HG03575 (cell line): ENCODE measurements around the gene MLYCD.

Experiments used
- ATAC-seq: cut with Tn5 transposase; IDR thresholded peaks from one replicate; pipeline ENCODE4 v1.9.1; 2021; ENCODE audit not compliant: unreplicated experiment, insufficient number of reproducible peaks, low FRiP score; ENCODE audit errors: extremely low read depth

Gene MLYCD

GRCh38 chr16:83895243-83895642 is 3.7 kb upstream of the MLYCD start:
- no peak for ATAC-seq

DNA sequence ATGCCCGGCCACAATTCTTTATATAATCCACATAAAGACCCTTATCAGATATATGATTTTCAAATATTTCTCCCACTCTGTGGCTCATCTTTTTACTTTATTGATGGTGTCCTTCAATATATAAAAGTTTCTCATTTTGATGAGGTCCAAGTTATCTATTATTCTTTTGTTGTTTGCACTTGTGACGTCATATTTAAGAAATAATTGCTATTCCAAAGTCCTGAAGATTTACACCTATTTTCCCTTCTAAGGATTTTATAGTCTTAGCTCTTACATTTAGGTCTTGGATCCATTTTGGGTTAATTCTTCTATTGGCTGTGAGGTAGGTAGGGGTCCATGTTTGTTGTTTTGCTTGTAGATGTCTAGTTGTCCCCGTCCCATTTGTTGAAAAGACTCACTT is 3.0 kb upstream of the MLYCD start:
- no peak for ATAC-seq

- ATAC-seq, result no peak
Measured at GRCh38 chr16:83899272-83899897, 470 bp downstream of the MLYCD start.

GRCh38 chr16:83899978-83900377 is 1.1 kb downstream of the MLYCD start:
- ATAC-seq, result no peak

- ATAC-seq, result no peak
Measured at GRCh38 chr16:83900571-83900970, 1.7 kb downstream of the MLYCD start.

- ATAC-seq, result no peak
Measured at GRCh38 chr16:83901101-83901500, 2.2 kb downstream of the MLYCD start.

DNA sequence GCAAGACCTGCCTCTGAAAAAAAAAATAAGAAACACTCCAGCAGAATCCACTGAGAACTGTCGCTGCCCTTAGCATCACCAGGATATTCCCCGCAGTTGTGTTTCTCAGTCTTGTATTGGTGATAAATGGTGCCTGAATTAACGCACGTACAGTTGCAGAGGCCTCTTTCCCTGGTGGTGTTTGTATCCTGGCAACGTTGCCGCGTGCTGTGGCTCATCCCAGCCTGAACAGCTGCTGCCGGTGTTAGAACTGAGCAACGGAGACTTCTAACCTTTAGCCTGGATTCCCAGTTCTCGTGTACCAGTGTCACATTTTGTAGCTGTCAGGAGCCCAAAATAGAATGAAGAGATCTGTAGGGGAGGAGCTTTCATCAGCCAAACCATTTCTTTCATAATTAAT is 4.8 kb downstream of the MLYCD start:
- no peak for ATAC-seq

DNA sequence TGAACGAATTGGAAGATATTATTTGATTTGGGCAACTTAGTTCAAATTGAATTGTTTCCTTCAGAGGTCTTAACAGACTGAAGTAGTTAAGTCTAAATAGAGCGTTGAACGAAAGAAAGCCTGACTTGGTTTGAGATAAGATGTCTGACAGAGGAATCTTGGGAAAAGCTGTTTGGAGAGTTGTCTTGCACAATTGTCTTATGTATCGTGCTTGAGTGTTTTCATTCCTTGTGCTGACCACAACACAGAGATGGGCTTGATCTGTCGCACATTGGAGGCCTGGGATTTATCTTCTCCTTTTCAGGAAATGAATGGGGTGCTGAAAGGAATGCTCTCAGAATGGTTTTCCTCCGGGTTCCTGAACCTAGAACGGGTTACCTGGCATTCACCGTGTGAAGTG is 7.8 kb downstream of the MLYCD start:
- ATAC-seq, result no peak

GRCh38 chr16:83907111-83907510 is 8.2 kb downstream of the MLYCD start:
- ATAC-seq, result no peak

DNA sequence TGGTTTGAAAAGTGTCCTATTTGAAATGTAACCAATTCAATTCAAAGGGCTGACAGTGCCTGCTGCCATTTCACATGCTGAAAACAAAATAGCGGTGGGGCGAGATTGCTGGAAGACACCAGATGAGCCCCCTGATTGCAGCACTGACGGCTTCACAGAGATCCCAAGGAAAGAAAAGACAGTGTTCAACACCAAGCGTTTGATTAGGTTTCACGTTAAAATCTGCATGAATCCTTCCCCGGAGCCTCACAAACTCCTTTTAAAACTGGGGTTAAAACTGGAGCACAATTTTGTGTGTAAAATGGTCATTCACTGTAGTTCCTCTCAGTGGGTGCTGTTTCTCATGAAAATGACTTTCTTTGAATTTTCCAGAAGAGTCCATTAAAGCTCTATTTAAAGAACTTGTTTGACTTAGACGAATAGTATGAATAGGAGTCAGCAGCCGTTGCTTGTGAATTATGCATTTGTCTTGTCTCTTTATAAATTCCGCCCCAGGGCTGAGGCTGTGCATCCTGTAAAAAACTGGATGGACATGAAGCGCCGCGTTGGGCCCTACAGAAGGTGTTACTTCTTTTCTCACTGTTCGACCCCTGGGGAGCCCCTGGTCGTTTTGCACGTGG is 8.8 kb downstream of the MLYCD start:
- no peak for ATAC-seq

DNA sequence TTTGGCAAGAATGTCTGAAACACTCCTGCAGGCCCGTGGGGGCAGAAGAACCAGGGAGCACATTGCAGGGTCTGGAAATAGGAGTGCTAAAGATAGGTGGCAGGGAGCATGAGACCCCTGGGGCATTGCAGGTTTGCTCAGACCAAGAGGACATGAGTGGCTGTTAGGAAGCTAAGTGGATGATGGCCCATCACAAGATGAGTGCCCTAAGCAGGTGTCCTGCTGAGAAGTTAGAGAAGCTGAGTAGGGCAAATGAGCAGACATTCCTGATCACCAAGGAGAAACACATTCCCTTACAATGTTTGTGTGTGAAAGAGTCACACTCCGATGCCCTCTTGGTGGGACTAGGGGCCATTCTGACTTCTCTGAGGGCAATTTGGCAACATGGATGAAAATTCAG is 9.9 kb downstream of the MLYCD start:
- no peak for ATAC-seq

DNA sequence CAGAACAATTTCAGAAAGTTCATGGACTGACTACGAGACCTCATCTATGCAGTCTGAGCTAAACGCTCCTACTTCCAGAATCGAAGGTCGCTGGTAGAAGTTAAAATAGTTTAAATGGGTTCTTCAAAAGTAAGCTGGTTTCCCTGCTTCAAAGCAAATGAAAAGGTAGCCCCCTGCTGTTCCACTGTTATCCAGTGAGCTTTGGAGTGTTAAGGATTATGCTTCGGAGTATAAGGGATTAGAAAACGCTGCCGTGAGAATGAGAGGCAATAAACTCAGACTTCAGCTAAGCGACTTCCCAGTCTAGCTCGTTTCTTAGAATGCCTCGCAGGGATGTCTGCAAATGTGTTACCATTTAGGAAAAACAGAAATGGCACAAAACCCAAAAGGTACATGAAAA is 12.4 kb downstream of the MLYCD start:
- no peak for ATAC-seq

GRCh38 chr16:83912519-83913244 is 13.8 kb downstream of the MLYCD start:
- ATAC-seq, result no peak

- ATAC-seq, result no peak
Measured at GRCh38 chr16:83913245-83913633, 14.3 kb downstream of the MLYCD start.

GRCh38 chr16:83914091-83914710 is 15.3 kb downstream of the MLYCD start:
- ATAC-seq, result no peak

DNA sequence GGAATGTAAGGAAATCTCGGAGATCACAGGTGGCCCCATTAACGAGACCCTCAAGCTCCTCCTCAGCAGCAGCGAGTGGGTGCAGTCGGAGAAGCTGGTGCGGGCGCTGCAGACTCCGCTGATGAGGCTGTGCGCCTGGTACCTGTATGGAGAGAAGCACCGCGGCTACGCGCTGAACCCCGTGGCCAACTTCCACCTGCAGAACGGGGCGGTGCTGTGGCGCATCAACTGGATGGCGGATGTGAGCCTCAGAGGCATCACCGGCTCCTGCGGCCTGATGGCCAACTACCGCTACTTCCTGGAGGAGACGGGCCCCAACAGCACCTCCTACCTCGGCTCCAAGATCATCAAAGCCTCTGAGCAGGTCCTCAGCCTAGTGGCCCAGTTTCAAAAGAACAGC is 16.2 kb downstream of the MLYCD start:
- ATAC-seq, result no peak

- ATAC-seq, result no peak
Measured at GRCh38 chr16:83915491-83915890, 16.6 kb downstream of the MLYCD start.

DNA sequence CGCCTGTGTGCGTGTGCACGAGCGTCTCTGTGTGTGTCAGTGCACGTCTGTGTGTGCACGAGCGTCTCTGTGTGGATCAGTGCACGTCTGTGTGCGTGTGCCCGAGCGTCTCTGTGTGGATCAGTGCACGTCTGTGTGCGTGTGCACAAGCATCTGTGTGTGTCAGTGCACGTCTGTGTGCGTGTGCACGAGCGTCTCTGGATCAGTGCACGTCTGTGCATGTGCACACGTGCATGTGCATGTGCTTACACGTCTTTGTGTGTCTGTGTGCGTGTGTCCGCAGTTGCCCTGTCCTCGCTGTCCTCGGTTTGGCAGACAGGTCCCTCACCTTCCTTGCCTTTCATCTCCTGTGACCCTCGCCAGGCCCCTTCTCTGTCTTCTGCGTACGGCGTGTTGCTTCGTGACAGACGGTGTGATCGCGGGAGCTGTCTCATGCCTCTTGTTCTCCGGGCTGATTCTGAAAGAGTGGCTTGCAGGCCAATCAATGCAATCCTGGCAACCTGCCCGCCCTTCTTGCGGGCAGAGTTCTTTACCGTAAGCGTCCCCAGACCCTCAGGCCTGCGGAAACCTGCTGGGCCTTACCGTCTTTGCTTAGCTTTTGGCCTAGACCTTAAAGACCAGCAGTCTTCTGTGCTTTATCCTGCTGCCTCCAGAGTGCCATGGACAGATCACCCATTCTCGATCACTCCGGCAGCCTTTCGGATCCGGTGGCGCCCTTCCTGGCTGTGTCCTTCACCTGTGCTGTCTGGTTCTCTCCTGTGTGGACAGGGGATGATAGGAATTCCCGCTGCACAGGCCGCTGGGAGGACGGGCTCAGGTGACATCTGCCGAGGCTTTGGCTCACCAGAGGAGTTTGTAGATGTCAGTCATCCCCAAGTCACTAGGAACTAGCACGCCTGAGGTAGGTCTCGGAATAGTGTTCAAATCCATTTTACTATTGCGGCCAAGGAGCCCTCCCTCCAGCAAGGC is 18.5 kb downstream of the MLYCD start:
- no peak for ATAC-seq

GRCh38 chr16:83920894-83921491 is 22.1 kb downstream of the MLYCD start:
- ATAC-seq, result no peak
